ENCODE measurements around the gene TAOK1.

TAOK1 gene

GRCh38 chr17:29584452-29585079, 194.4 kb downstream of the TAOK1 start:
- DNase-seq: no peak

- no peak for DNase-seq
These were observed 195.1 kb downstream of the TAOK1 start for GRCh38 chr17:29585080-29585751.

- no peak for DNase-seq
These were observed 196.7 kb downstream of the TAOK1 start for GRCh38 chr17:29586676-29587469.

GRCh38 chr17:29587591-29587990, 197.4 kb downstream of the TAOK1 start:
- no peak for DNase-seq

GRCh38 chr17:29588017-29588561, 197.9 kb downstream of the TAOK1 start:
- DNase-seq: no peak

- peak; percentile 45 to 64 for DNase-seq
These were observed 198.6 kb downstream of the TAOK1 start for GRCh38 chr17:29588562-29589411.

GRCh38 chr17:29589524-29590410, 199.6 kb downstream of the TAOK1 start, which contains the start of gene GIT1:
Gene GIT1, minus strand, starts transcription at chr17:29589648. Its CDS starts 270 bp downstream, at chr17:29589378.
- peak; percentile 87 to 95 for DNase-seq

- peak; percentile 92 to 95 for DNase-seq
These were observed 200.4 kb downstream of the TAOK1 start for GRCh38 chr17:29590411-29591145.

- DNase-seq: peak; percentile 90
These were observed 201.1 kb downstream of the TAOK1 start for GRCh38 chr17:29591146-29591736.

- DNase-seq: peak; percentile 95 to 97
These were observed 201.8 kb downstream of the TAOK1 start for GRCh38 chr17:29591737-29592608.

GRCh38 chr17:29592850-29593551, 202.8 kb downstream of the TAOK1 start, which contains the start of gene ANKRD13B:
Gene ANKRD13B, plus strand, starts transcription at chr17:29593132. Its CDS starts 490 bp downstream, at chr17:29593622.
- peak; percentile 90 to 96 for DNase-seq

- DNase-seq: peak; percentile 77 to 83
These were observed 203.7 kb downstream of the TAOK1 start for GRCh38 chr17:29593591-29594518.

- DNase-seq: no peak
These were observed 204.4 kb downstream of the TAOK1 start for GRCh38 chr17:29594519-29595090.

GRCh38 chr17:29595107-29595942, 205.2 kb downstream of the TAOK1 start:
- no peak for DNase-seq

- no peak for DNase-seq
These were observed 206.0 kb downstream of the TAOK1 start for GRCh38 chr17:29595943-29596774.
